GM23248 (cell line): ENCODE data around the gene DLST. TPM values are rescaled to one million over a fixed set of nuclear protein-coding genes. Genes with fewer than 3 reads are reported as not detected.
"Not testable (repeated sequence)": the region's sequence is repeated elsewhere in the genome, so short reads cannot be mapped to it uniquely, and the experiment has no call there.

Experiments
- DNase-seq: peaks from one replicate; pipeline ENCODE4 v3.0.0-alpha.2; 2015
- H2AFZ ChIP-seq: fragments of 200-600 bp; sonication (generic); 2 replicates; pipeline ENCODE4 v1.6.1; 2016; ENCODE audit warnings: antibody characterized with exemption
- H3F3A ChIP-seq: fragments of 200-600 bp; sonication (generic); 2 replicates; pipeline ENCODE4 v1.6.1; 2016; ENCODE audit warnings: mild to moderate bottlenecking, antibody characterized with exemption, mixed run types; ENCODE audit not compliant: insufficient read depth
- H3K27ac ChIP-seq: fragments of 200-600 bp; sonication (generic); 2 replicates; pipeline ENCODE4 v1.5.1; 2016; ENCODE audit warnings: mild to moderate bottlenecking
- H3K27me3 ChIP-seq: fragments of 200-600 bp; sonication (generic); replicated peaks from 2 replicates; pipeline ENCODE4 v1.6.1; 2016; ENCODE audit warnings: mild to moderate bottlenecking; ENCODE audit not compliant: insufficient read depth
- H3K36me3 ChIP-seq: fragments of 200-600 bp; sonication (generic); 2 replicates; pipeline ENCODE4 v1.6.1; 2016; ENCODE audit warnings: low read depth, mild to moderate bottlenecking
- H3K4me1 ChIP-seq: fragments of 200-600 bp; sonication (generic); 2 replicates; pipeline ENCODE4 v1.6.1; 2016; ENCODE audit warnings: mild to moderate bottlenecking; ENCODE audit not compliant: insufficient read depth
- H3K4me2 ChIP-seq: fragments of 200-600 bp; sonication (generic); one replicate; pipeline ENCODE4 v1.6.1; 2016; ENCODE audit warnings: mild to moderate bottlenecking; ENCODE audit not compliant: unreplicated experiment
- H3K4me3 ChIP-seq: fragments of 200-600 bp; sonication (generic); 2 replicates; pipeline ENCODE4 v1.5.1; 2016; ENCODE audit warnings: mild to moderate bottlenecking
- H3K79me2 ChIP-seq: fragments of 200-600 bp; sonication (generic); 2 replicates; pipeline ENCODE4 v1.6.1; 2016; ENCODE audit warnings: mild to moderate bottlenecking; ENCODE audit not compliant: insufficient read depth
- H3K9ac ChIP-seq: fragments of 200-600 bp; sonication (generic); 2 replicates; pipeline ENCODE4 v1.6.1; 2016; ENCODE audit warnings: mild to moderate bottlenecking
- H3K9me2 ChIP-seq: fragments of 200-600 bp; sonication (generic); 2 replicates; pipeline ENCODE4 v1.6.1; 2016; ENCODE audit warnings: mixed run types, mild to moderate bottlenecking, moderate library complexity; ENCODE audit not compliant: insufficient read depth
- H3K9me3 ChIP-seq: fragments of 200-600 bp; sonication (generic); one replicate; pipeline ENCODE4 v1.6.1; 2017; ENCODE audit warnings: low read depth
- H4K20me1 ChIP-seq: fragments of 200-600 bp; sonication (generic); 2 replicates; pipeline ENCODE4 v1.6.0; 2016; ENCODE audit not compliant: insufficient read depth
- EZH2 ChIP-seq: fragments of 200-600 bp; sonication (generic); IDR thresholded peaks from 2 replicates; pipeline ENCODE4 v1.6.1; 2018; ENCODE audit warnings: antibody characterized with exemption, mild to moderate bottlenecking; ENCODE audit not compliant: insufficient read depth, poor library complexity, severe bottlenecking
- EZH2phosphoT487 ChIP-seq: fragments of 200-600 bp; sonication (generic); IDR thresholded peaks from 2 replicates; pipeline ENCODE4 v1.6.1; 2018; ENCODE audit warnings: antibody characterized with exemption, moderate library complexity, mild to moderate bottlenecking, low read depth; ENCODE audit not compliant: insufficient read depth
- WGBS, 2 experiments: methylation state at CpG; one replicate each; pipeline ENCODE4 v1.1.6; 2015 to 2017; ENCODE audit warnings: low lambda C conversion rate in 2 of 2, low coverage in 1 of 2; ENCODE audit errors: missing lambda C conversion rate in 2 of 2; 5-methylcytosine and 5-hydroxymethylcytosine counted together
- in situ Hi-C: fragments of 300-500 bp; cut with MboI; formaldehyde crosslinking; loops from 2 replicates; pipeline ENCODE4 v1.15.0; 2020
- polyA plus RNA-seq: library from polyadenylated mRNA; unstranded; fragments of >200 nt; fragmentation: Nextera tagmentation; extraction: Ambion mirVana; gene quantifications from 2 replicates; pipeline ENCODE4 v1.2.1, GENCODE V29; 2016
- total RNA-seq: library from RNA; depleted of rRNA; stranded (reverse); fragments of >200 nt; shearing (Covaris generic); gene quantifications from 2 replicates; pipeline ENCODE4 v1.2.3, GENCODE V29; 2014

Gene DLST
- total and polyA plus RNA-seq, 2 experiments from 2014 or later: 11.8 to 60.8 TPM

DNA sequence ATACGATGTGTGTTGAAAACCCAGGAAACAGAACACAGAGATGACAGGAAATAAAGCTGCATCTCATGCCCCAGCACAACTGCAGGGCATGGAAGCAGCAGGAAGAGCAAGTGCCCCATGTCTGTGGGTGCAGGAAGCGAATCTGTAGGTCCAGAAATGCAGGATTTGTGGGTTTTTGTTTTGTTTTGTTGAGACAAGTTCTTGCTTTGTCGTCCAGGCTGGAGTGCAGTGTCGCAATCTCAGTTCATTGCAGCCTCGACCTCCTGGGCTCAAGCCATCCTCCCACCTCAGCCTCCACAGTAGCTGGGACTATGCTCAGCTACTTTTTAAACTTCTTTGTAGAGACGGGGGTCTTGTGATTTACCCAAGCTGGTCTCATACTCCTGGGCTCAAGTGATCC, 47.5 kb downstream of the DLST start:
- H3K27ac ChIP-seq: no peak overlapping the region
- in situ Hi-C loops: loop anchor here (25.0 kb wide), 1 partner anchor 358 kb away; the partner anchor contains the start of gene FOS

DNA sequence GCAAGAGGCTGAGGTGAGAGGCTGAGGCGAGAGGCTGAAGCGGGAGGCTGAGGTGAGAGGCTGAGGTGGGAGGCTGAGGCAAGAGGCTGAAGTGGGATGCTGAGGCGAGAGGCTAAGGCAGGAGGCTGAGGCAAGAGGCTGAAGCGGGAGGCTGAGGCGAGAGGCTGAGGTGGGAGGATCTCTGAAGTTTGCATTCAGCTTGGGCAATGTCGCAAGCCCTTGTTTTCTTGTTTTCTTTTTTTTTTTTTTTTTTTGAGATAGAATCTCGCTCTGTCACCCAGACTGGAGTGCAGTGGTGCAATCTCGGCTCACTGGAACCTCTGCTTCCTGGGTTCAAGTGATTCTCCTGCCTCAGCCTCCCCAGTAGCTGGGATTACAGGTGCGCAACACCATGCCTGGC, 50.0 kb downstream of the DLST start:
- H3K36me3 ChIP-seq, H3K27ac ChIP-seq, H2AFZ ChIP-seq, H3K4me3 ChIP-seq, H3F3A ChIP-seq, H3K27me3 ChIP-seq, H3K4me2 ChIP-seq, H3K79me2 ChIP-seq, H3K9me3 ChIP-seq, H3K9me2 ChIP-seq, H4K20me1 ChIP-seq, H3K4me1 ChIP-seq, H3K9ac ChIP-seq, DNase-seq: not testable (repeated sequence)
- in situ Hi-C loops: loop anchor here (10.0 to 25.0 kb wide), 2 partner anchors 143 to 356 kb away; partner anchors contain the start of gene FOS
- WGBS, 2 experiments: 80 to 90% methylated on average over 9 of the region's 9 CpGs

More for the DNA sequence above, 47.5 kb downstream of the DLST start:
- Histone ChIP-seq H3K9me3 (no peaks in the 10 kb centered on the region), H3K9ac (no peak overlapping the region), H3K4me3 (no peak overlapping the region), H4K20me1 (no peaks in the 10 kb centered on the region), H3K4me1 (no peaks in the 10 kb centered on the region), H3K36me3 (no peaks in the 10 kb centered on the region), H3K27me3 (no peaks in the 10 kb centered on the region), H3K79me2 (no peaks in the 10 kb centered on the region), H2AFZ (no peak overlapping the region), H3F3A (no peaks in the 10 kb centered on the region), H3K9me2 (no peaks in the 10 kb centered on the region), H3K4me2 (no peak overlapping the region)
- WGBS, 2 experiments: 47 to 49% methylated on average over 6 of the region's 6 CpGs
- no peak for TF ChIP-seq EZH2
- TF ChIP-seq EZH2phosphoT487: no peak
- no peak for DNase-seq

DNA sequence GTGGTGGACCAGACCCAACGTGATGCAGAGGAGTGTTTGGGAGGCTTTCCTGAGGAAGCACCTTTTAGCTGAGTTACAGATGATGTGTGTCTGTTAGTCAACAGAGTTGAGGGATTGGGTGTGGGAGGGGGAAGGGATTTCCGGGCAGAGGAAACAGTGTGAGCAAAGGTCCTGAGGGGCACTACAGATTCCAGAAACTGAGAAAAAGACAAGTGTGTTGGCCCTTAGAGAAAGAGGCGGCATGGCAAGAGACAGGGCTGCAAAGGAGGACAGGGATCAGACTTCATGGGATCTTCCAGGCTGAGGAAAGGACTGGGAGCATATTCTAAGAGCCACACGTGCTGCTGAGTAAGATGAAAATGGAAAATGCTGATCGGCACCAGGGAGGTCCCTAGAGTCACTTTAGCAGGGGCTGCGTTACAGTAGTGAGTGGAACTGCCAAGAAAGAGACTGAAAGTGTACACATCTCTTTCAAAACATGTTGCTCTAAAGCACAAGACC, 50.7 kb downstream of the DLST start:
- no peak overlapping the region for H3K4me3 ChIP-seq
- no peaks in the 10 kb centered on the region for H3K9me3 ChIP-seq
- no peaks in the 10 kb centered on the region for H3K79me2 ChIP-seq
- H3K4me2 ChIP-seq: no peak overlapping the region
- no peak overlapping the region for H3K9ac ChIP-seq
- TF ChIP-seq EZH2 (no peak), EZH2phosphoT487 (no peak)
- no peaks in the 10 kb centered on the region for H3F3A ChIP-seq
- H3K27ac ChIP-seq: no peak overlapping the region
- WGBS, 2 experiments: 27 to 30% methylated on average over 6 of the region's 6 CpGs
- in situ Hi-C loops: loop anchor here (10.0 to 25.0 kb wide), 2 partner anchors 142 to 355 kb away; partner anchors contain the start of gene FOS
- DNase-seq: no peak
- no peaks in the 10 kb centered on the region for H4K20me1 ChIP-seq
- no peaks in the 10 kb centered on the region for H3K4me1 ChIP-seq
- H3K27me3 ChIP-seq: no peaks in the 10 kb centered on the region
- H2AFZ ChIP-seq: no peak overlapping the region
- no peaks in the 10 kb centered on the region for H3K9me2 ChIP-seq
- no peaks in the 10 kb centered on the region for H3K36me3 ChIP-seq

DNA sequence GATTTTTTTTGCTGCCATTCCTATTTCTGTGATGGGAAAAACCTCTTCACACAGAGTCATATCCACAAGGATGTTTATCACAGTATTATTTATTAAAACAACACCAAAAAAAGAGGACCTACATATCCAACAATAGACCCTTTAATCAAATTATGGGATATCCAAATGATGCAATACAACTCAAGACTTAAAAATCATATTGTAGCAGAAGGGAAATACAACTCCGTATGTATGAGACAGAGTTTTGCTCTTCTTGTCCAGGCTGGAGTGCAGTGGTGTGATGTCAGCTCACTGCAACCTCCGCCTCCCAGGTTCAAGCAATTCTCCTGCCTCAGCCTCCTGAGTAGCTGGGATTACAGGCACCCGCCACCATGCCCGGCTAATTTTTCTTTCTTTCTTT, 51.2 kb downstream of the DLST start:
- not testable (repeated sequence) for H3K27ac ChIP-seq, H3K27me3 ChIP-seq, H3K9me3 ChIP-seq, H3K9ac ChIP-seq, H3F3A ChIP-seq, H2AFZ ChIP-seq, H3K4me1 ChIP-seq, H3K79me2 ChIP-seq, H3K36me3 ChIP-seq, H3K4me3 ChIP-seq, DNase-seq, H4K20me1 ChIP-seq, H3K9me2 ChIP-seq, H3K4me2 ChIP-seq
- in situ Hi-C loops: loop anchor here (10.0 to 25.0 kb wide), 2 partner anchors 142 to 354 kb away; partner anchors contain the start of gene FOS
- WGBS, 2 experiments: 68 to 79% methylated on average over 3 to 4 of the region's 4 CpGs

DNA sequence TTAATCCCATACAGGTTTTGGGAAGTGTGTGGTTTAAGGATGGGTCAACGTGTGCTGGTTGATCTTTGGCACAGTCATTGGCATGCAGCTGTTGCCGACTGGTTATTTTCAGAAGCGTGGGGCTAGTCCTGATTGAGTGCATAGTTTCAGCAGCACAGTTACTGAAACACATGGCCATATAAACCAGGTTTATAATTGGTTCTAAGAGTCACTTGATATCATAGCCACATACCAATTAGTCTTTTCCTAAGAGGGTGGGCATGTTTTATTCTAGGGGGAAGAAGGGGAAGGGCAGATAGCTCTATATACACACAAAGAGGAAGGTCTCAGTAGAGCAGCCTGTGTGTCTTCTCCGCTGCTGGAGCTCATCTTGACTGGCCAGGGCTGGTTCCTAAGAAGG, 52.3 kb downstream of the DLST start:
- H3K4me2 ChIP-seq: no peak overlapping the region
- H3K4me1 ChIP-seq: peaks cover 2% of the 10 kb centered on the region
- no peak overlapping the region for H3K4me3 ChIP-seq
- DNase-seq: no peak
- WGBS, 2 experiments: 34 to 47% methylated on average over 4 of the region's 4 CpGs
- H3K9me3 ChIP-seq: no peaks in the 10 kb centered on the region
- no peak overlapping the region for H3K9ac ChIP-seq
- no peaks in the 10 kb centered on the region for H4K20me1 ChIP-seq
- H3K27me3 ChIP-seq: no peaks in the 10 kb centered on the region
- H3K36me3 ChIP-seq: no peaks in the 10 kb centered on the region
- H3F3A ChIP-seq: peaks cover 2% of the 10 kb centered on the region; the same call in 1 of the 2 replicates
- H3K79me2 ChIP-seq: no peaks in the 10 kb centered on the region
- H2AFZ ChIP-seq: no peak overlapping the region
- no peaks in the 10 kb centered on the region for H3K9me2 ChIP-seq
- TF ChIP-seq EZH2phosphoT487 (no peak), EZH2 (no peak)
- in situ Hi-C loops: loop anchor here (10.0 to 25.0 kb wide), 2 partner anchors 141 to 353 kb away; partner anchors contain the start of gene FOS
- H3K27ac ChIP-seq: no peak overlapping the region
